Lower leg skin (tissue), 4 donors: ENCODE measurements around the gene PDXK. TPM values are rescaled to one million over a fixed set of nuclear protein-coding genes. Genes with fewer than 3 reads are reported as not detected.

ENCODE experiments used
- DNase-seq, 2 donors: peaks; one replicate each; pipeline ENCODE4 v3.0.0-alpha.2; 2019; ENCODE audit warnings: low spot score in 2 of 2
- H3K4me3 ChIP-seq: fragments of 200-600 bp; sonication (generic); 2 replicates; pipeline ENCODE4 v1.5.1; 2017; ENCODE audit warnings: mild to moderate bottlenecking, low read depth; ENCODE audit not compliant: poor library complexity, severe bottlenecking
- CTCF ChIP-seq, 3 donors: fragments of 450-650 bp; IDR thresholded peaks; one replicate each; pipeline ENCODE4 v1.5.1; 2016; ENCODE audit warnings: antibody characterized with exemption in 3 of 3, mild to moderate bottlenecking in 3 of 3, moderate library complexity in 2 of 3
- POLR2A ChIP-seq, 2 donors: fragments of 450-650 bp; IDR thresholded peaks; one replicate each; pipeline ENCODE4 v1.6.1; 2016 to 2017; ENCODE audit warnings: antibody characterized with exemption in 2 of 2, mild to moderate bottlenecking in 1 of 2, moderate library complexity in 1 of 2
- WGBS, 2 donors: methylation state at CpG; one replicate each; pipeline ENCODE4 v1.1.5; 2018; 5-methylcytosine and 5-hydroxymethylcytosine counted together
- intact Hi-C: fragments of 100-400 bp; cut with DNase I; formaldehyde crosslinking; loops from one replicate; pipeline ENCODE4 v1.15.0; 2023; ENCODE audit warnings: low total_unique reads
- total RNA-seq, 4 donors: library from RNA; depleted of rRNA; stranded (reverse); fragments of >200 nt; gene quantifications; one replicate each; pipeline ENCODE4 v1.1.0, GENCODE V29; 2016

The PDXK gene
- total RNA-seq, 4 donors from 2014 or later: 19.5 to 55.6 (median 42.1) TPM

- intact Hi-C loops: no loop called here
- TF ChIP-seq POLR2A (IDR thresholded peaks at IDR 0.05): no peak
- no peak for TF ChIP-seq CTCF (IDR thresholded peaks at IDR 0.05)
- 88 to 91% methylated on average over 19 to 20 of the region's 22 CpGs for WGBS, 2 donors
- DNase-seq: no peak
- no peak overlapping the region for H3K4me3 ChIP-seq
These were observed 16.5 kb downstream of the PDXK start for GRCh38 chr21:43735236-43736091.

- TF ChIP-seq POLR2A (IDR thresholded peaks at IDR 0.05): no peak
- TF ChIP-seq CTCF (IDR thresholded peaks at IDR 0.05): no peak
- 85 to 93% methylated on average over 20 to 25 of the region's 25 CpGs for WGBS, 2 donors
- intact Hi-C loops: no loop called here
- no peak overlapping the region for H3K4me3 ChIP-seq
- no peak for DNase-seq
These were observed 17.4 kb downstream of the PDXK start for GRCh38 chr21:43736224-43736883.

GRCh38 chr21:43737158-43737950, 18.4 kb downstream of the PDXK start:
- DNase-seq: no peak
- no peak for TF ChIP-seq POLR2A (IDR thresholded peaks at IDR 0.05)
- intact Hi-C loops: no loop called here
- H3K4me3 ChIP-seq: no peak overlapping the region
- 91 to 95% methylated on average over 30 to 33 of the region's 35 CpGs for WGBS, 2 donors

GRCh38 chr21:43739621-43740435, 20.9 kb downstream of the PDXK start:
- intact Hi-C loops: no loop called here
- TF ChIP-seq CTCF (IDR thresholded peaks at IDR 0.05): no peak
- no peak for TF ChIP-seq POLR2A (IDR thresholded peaks at IDR 0.05)
- H3K4me3 ChIP-seq: no peak overlapping the region
- WGBS, 2 donors: 81 to 88% methylated on average over 23 to 25 of the region's 25 CpGs
- no peak for DNase-seq

GRCh38 chr21:43740497-43741156, 21.7 kb downstream of the PDXK start:
- DNase-seq: no peak
- intact Hi-C loops: no loop called here
- TF ChIP-seq POLR2A (IDR thresholded peaks at IDR 0.05) (no peak), CTCF (IDR thresholded peaks at IDR 0.05) (no peak)
- 36 to 44% methylated on average over 14 to 19 of the region's 25 CpGs for WGBS, 2 donors
- no peak overlapping the region for H3K4me3 ChIP-seq
